Right forelimb (tissue), 1 donor: ENCODE measurements around the gene EP400.
"Not testable (repeated sequence)": the region's sequence is repeated elsewhere in the genome, so short reads cannot be mapped to it uniquely, and the experiment has no call there.

Experiments used
- DNase-seq: peaks from one replicate; pipeline ENCODE4 v3.0.0-alpha.2; 2018

The EP400 gene

DNA sequence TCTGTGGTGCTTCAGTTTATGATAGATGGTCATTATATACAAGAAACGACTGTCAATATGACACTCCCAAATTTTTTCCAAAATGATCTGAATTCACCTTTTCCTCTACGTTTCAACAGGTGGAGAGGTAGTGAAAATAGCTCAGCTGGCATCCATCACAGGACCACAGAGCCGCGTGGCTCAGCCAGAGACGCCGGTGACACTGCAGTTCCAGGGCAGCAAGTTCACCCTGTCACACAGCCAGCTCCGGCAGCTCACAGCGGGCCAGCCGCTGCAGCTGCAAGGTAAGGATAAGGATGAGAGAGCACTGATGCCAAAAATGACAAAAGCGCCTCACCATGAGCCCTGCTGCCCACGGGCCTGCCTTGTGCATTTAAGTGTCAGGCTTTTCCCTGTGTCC is 73.9 kb downstream of the EP400 start:
- DNase-seq: no peak

DNA sequence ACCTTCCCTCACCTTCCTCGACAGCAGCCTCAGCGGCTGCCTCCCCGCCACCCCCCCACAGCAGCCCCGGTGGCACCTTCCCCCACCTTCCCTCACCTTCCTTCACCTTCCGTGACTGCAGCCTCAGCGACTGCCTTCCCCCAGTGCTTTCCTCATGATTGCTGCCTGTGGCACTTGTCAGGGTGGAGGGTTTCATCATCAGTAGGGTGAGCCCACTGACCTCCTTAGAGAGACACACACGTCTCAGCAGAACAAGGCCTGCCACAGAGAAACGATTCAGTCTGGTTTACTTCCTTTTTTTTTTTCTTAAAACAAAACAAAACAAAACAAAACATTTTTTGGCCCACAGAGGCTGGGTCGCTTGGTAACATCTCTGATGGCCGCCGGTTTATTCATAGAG is 75.0 kb downstream of the EP400 start:
- no peak for DNase-seq

DNA sequence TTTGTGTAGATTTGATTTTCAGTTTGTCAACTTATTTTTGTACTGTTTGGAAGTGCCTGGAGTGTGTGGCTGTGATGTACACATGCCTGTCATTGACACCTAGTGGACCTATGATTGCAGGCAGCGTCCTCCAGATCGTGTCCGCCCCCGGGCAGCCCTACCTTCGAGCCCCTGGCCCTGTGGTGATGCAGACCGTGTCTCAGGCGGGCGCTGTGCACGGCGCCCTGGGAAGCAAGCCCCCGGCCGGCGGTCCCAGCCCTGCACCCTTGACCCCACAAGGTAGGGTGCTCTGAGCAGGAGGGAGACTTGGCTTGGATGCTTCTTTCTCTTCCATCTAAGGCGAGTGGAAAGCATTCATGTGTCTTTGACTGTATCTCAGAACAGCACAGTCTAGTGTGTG is 75.8 kb downstream of the EP400 start:
- no peak for DNase-seq

DNA sequence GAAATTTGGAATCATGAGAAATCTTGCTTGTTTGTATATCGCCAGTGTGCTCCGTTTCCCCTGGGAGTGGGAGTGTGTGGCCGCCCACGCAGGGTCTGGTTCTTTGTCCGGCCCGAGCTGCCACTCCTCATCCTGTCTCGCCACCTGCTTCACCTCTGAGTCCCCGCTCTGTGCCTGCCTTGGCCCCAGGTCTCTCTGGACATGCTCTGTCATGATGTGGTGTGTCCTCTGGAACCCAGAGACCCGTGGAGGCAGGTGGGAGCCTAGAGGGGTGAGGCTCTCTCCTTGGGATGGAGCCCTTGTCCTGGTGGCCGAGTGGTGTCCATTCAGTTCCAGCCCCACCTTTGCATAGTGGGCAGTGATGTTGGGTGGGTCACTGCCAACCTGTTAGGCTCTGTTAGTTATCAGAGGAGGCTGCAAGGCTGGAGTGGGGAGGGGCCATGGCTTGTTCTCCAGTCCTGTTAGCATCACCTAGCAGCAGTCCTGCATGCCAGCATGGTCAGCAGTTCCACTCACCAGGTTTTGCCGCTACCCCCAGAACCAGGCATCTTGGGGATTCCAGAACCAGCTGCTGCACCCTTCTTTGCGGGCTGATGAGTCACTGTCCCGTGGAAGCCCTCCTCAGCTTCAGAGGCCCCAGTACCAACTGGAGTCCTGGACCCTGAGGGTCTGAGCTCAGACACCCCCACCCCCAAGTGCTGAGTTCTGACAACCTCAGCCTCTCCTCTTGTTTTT is 76.5 kb downstream of the EP400 start:
- no peak for DNase-seq

DNA sequence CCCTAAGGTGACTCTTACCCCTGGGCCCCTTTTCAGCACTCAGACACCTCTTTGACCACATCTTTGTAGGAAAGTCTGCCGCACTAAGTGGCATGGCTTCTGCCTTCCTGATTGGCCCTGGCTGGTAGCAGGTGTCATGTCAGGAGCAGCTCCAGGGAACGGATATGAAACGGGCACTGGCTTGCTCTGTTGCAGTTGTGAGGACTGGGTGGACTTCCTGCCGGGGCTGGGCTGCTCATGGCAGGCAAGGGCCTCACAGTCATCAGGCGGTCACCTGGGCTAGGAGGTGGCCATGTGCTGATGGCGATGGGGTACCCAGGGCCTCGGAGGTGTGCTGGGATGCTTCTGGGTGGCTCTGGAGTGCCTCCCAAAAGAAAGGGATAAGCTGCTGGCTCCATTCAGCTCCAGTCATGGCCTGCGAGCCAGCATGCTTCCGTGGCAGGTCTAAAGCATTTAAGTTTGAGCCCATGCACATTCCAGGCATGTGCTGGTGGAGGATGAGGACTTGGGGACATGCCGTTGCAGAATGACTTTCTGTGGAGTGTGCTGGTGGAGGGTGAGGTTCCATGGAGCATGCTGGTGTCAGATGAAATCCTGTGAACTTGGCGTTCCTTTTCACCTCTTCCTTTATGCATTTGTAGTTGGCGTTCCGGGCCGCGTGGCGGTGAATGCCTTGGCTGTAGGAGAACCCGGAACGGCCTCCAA is 77.2 kb downstream of the EP400 start:
- DNase-seq: no peak

DNA sequence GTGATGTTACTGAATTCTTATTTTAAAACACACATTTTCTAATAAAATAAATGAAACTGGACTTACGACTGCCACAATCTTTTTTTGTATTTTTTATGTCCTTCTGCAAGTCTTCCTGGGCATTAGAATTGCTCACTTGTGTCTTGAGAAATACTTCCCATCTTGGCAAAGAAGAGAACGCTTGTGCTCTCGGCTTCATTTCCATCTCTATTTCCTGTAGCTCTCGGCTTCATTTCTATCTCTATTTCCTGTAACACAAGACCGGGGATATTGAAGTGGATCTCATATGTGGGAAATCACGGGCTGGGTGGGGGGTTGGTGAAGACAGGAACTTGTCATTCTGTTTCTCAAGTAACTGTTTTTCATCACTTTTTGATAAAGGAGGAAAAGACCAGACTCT is 77.9 kb downstream of the EP400 start:
- DNase-seq: no peak

DNA sequence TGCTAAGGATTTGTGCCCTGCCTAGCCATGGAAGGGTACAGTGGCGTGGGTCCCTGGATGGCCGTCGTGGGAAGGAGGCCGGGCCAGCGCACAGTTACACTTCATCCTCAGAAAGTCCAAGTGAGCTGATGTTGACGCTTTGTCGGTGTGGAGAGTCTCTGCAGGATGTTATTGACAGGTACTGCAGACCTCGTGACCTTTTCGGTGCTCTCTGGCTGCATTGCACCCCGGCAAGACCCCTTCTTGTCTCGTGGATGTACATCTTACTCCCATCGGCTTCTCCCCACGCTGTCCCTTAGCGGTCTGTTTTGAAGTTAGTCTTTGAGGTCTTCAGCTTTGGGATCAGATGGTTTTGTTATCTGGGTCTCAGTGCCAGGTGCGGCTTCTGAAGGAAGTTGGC is 78.4 kb downstream of the EP400 start:
- DNase-seq: no peak

DNA sequence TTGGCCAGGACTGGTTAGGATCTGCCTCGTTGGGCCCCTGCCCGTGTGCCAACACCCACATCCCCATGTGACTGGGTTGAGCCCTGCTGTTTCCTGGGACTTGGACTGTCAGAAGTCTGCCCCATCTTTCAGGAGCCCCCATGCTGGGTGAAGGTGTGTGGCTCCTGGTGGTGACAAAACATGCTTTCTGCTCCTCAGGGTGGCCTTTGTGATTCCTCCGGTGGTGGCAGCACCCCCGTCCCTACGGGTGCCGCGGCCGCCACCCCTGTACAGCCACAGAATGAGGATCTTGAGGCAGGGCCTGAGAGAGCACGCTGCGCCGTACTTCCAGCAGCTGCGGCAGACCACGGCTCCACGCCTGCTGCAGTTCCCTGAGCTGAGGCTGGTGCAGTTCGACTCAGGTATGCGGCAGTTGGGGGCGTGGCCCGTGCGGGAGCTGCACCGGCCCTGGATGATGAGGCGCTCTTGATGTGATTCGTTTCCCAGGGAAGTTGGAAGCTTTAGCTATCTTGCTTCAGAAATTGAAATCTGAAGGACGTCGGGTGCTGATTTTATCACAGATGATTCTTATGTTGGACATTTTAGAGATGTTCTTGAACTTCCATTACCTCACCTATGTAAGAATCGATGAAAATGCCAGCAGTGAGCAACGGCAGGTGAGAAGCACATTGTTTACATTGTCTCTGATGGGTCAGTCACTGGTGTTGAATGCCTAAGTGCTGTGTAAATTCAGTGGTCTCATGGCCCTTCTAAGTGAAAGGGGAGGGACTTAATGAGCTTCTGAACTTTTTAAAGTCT is 80.0 kb downstream of the EP400 start:
- no peak for DNase-seq

DNA sequence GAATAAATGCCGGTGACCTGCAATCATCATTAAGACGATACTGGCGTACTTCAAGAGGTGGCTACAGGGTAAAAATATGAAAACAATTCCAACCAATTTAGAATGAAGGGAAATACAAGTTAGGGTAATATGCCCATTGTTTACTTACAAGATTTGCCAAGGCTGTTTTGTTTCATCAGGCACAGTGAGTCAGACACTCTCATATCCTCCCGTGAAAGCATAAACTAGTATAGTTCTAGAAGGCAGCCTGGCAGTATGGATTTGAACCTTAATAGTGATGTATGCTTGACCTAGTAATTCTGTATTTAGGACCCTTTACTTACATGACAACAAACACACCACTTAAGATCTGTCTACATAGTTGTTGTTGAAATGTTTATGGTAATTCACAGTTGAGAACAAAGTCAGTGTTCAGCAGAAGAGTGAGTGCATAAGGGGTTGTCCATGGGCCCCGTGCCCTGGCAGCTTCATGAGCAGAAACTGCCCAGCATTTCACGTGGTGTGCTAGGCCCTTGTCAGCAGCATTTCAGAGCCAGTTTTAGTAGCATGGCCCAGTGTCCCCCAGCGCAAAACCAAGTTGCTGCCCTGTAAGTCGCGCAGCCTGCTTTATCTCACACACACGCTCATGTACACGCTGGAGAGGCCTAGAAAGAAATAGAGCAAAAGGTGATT is 80.8 kb downstream of the EP400 start:
- DNase-seq: no peak

DNA sequence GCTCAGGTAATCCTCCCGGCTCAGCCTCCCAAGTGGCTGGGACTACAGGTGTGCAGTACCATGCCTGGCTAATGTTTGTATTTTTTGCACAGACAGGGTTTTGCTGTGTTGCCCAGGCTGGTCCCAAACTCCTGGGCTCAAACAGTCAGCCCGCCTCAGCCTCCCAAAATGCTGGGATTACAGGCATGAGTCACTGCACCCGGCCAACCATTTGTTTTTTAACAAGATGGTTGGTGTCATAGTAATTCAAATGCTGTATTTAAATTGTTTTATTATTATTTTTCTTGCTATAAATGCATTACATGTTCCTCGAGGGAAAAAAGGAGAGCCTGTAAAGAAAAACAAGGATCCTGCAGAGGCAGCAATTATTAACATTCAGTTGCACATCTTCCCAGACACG is 83.9 kb downstream of the EP400 start:
- DNase-seq: no peak

DNA sequence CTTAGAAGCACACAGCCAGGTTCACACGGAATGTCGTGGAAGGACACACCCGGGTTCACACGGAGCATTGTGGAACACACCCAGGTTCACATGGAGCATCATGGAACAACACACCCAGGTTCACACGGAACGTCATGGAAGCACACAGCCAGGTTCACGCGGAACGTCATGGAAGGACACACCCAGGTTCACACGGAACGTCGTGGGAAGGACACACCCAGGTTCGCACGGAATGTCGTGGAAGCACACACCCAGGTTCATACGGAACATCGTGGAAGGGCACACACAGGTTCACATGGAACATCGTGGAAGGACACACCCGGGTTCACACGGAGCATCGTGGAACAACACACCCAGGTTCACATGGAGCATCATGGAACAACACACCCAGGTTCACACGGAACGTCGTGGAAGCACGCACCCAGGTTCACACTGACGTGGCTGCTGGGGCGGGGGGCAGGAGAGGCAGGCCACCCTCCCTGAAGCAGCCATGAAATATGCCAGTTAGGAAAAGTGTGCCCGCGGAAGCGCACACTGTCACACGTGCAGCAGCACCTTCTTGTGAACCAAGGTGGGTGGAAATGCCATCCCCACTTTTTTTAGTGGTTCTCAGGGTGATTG is 86.4 kb downstream of the EP400 start:
- DNase-seq: no peak

DNA sequence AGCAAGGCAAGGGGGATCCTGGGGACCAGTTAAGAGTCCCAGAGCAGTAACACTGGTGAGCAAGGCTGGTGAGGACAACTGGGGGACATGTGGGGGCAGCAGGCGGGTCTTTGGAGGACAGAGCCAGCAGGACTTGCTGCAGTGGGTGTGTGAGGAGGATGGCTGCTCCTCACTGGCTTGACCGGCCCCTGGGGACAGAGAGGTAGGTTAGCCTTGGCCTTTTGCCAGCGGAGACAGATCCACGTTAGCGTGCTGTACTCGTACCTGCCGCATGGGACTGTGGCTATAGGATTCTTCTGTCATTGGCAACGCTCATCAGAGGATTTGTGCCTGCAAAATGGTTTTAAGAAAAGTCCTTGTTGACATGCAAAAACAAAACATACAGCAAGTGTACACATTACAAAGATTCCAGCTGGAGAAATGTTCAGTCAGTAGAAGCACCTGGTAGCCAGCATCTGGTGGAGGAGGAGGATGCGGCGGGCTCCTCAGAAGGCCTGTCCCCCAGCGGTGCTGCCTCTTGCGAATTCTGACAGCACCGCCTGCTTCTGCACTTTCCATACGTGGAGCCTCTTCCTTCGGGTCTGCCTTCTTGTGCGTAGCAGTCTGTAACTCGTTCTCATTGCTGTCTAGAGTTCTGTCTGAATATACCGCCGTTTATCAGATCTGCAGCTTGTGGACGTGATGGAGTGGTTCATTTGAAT is 91.3 kb downstream of the EP400 start:
- DNase-seq: no peak

DNA sequence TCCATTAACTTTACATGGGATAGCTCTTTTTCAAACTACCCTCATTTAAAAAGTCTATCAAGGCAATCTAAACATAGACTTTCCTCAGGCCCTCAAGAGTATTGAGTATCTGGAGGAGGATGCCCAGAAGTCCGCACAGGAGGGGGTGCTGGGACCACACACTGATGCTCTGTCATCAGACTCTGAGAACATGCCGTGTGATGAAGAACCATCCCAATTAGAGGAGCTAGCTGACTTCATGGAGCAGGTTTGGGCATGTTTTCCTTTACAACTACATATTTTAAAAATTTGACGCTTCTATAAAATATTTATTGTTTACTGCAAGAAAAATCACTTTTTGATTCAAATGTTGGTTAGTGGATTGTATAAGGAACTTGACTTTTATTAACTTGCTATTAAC is 93.5 kb downstream of the EP400 start:
- no peak for DNase-seq

DNA sequence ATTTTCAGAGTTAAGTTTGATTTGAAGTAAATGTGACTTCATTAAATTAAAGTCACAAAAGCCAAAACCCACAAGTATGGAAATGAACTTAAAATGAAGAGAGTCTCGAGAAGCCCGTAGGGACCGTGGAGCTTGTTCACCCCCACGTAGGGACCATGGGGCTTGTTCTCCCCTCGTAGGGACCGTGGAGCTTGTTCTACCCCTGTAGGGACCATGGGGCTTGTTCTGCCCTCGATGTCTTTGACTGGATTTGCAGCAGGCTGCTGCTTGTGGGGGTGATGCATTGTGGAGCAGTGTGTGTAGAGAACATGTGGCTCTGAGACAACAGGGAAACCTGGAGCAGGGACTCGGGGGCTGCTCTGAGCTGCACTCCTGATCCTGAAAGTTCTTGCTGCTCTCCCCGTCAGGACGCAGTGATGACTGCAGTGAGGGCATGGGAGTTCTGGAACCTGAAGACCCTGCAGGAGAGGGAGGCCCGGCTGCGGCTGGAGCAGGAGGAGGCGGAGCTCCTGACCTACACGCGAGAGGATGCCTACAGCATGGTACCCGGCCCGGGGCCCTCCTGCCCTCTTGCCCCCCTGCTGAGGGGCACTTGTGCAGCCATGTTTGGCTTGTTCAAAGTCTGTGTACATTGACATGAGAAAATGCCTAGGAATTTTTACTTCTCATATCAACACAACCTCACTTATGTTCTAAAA is 94.2 kb downstream of the EP400 start:
- DNase-seq: no peak

DNA sequence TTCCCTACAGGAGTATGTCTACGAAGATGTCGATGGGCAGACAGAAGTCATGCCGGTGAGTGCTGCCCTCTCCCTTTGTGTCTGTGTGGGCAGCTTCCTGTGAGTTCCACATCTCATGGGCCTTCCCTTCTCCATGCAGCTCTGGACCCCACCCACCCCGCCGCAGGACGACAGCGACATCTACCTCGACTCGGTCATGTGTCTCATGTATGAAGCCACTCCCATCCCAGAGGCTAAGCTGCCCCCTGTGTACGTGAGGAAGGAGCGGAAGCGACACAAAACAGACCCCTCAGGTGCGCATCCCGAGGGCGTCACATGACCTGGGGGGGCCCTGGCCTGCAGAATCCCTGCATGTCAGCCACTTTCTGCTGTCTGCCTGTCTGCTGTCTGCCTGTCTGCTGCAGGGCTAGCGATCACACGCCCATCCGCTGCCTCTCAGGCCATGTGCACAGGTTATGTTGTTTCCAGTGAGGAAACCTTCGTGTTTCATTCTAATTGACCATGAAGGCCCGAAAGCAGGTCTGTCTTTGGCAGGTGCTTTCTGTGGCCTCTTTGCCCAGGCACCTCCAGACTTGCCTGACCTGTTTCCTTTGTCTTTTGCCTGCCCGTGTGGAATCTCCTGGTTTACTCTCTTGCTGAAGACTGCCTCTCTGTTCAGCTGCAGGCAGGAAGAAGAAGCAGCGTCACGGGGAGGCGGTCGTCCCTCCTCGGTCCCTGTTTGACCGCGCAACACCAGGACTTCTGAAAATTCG is 95.1 kb downstream of the EP400 start:
- no peak for DNase-seq

DNA sequence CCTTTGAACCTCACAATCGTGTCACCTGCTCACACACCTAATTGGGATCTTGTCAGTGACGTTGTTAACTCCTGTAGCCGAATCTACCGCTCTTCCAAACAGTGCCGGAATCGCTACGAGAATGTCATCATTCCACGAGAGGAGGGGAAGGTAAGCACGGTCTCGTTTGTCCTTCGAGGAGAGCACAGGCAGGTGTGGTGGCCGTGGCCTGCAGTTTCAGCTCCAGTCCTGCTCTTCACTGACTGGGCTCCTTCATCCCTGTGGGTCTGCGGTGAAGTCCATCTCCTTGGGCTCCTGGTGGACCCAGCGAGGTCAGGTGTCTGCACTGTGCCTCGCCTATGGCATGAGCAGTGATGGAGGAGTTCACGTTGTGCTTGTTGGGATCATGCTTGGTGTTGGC is 96.0 kb downstream of the EP400 start:
- no peak for DNase-seq

DNA sequence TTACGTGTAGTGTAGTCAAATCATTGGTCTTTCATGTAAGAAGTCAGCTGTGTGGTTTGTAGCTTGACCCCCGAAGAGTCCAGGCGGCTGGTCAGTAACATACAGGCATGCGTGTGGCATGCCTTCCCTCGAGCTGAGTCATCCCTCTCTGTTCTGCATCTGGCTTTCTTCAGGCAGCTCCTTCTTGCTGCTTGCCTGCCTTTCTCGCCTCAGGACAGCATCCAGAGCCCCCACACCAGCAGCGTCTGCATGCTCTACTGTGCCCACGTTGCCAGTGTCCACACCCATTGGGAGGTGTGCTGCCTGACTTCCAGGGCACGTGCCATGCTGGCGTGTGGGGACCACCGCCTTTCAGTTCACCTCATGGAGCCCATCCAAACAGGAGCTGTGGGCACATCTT is 96.8 kb downstream of the EP400 start:
- DNase-seq: no peak

DNA sequence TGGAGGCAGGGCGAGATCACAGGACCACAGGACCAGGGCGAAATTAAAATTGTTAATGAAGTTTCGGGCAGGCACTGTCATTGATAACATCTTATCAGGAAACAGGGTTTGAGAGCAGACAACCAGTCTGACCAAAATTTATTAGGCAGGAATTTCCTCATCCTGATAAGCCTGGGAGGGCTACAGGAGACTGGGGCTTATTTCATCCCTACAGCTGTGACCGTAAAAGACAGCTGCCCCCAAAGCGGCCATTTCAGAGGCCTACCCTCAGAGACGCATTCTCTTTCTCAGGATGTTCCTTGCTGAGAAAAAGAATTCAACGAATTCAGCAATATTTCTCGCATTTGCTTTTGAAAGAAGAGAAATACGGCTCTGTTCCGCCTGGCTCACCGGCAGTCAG is 97.9 kb downstream of the EP400 start:
- not testable (repeated sequence) for DNase-seq

DNA sequence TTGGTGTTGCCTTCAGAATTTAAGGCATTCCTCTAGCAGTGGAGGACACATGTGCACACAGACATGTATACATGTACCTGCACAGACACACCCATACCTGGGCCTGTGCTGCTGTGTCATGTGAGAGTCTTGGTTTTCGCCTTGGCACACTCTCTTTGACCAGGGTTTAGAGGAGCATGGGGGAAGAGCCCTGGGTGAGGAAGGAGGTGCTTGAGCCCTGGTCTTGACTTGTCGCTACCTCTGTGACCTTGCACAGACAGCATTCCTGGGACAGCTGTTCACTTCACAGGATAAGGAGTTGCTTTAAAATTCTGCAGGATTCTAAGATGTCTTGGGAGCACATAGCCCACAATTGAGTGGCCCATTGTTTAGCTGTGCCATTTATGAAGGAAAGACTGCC is 99.7 kb downstream of the EP400 start:
- no peak for DNase-seq

DNA sequence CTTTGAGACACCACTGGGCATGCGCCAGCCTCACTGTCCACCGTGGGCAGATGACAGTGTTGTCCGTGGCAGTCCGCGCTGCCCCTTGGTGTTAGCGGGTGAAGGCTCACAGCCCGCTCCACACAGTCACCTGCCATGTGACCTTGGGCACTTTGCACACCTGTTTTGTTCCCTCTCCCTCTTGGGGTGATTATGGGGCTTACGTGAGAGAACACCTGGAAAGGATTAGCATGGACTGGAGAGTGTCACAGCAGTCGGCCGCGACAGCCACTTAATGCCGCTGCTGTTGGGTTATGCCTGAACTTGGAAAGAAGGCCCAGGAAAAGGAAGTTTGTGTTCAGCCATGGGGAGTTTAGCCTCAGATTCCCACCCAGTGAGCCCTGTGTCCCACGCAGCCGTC is 100.1 kb downstream of the EP400 start:
- DNase-seq: no peak

DNA sequence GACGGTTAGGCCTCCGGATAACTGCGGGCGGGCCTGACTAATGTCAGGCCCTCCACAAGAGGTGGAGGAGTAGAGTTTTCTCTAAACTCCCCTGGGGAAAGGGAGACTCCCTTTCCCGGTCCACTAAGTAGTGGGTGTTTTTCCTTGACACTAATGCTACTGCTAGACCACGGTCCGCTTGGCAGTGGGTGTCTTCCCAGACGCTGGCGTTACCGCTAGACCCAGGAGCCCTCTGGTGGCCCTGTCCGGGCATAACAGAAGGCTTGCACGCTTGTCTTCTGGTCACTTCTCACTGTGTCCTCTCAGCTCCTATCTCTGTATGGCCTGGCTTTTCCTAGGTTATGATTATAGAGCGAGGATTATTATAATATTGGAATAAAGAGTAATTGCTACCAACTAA is 102.0 kb downstream of the EP400 start:
- not testable (repeated sequence) for DNase-seq
